Stimulated activated CD4-positive, alpha-beta T cell treated with anti-CD3 and anti-CD28 coated beads, Interleukin-2, amount 100 ng/mL, for 24 hours (primary cell): ENCODE data around the gene TRNP1.
"Not testable (repeated sequence)": the region's sequence is repeated elsewhere in the genome, so short reads cannot be mapped to it uniquely, and the experiment has no call there.

ENCODE experiments used
- DNase-seq, 2 donors: peaks; one replicate each; pipeline ENCODE4 v3.0.0-alpha.2; 2020

Gene TRNP1

GRCh38 chr1:26993237-26994019 is at the start of gene TRNP1:
Gene TRNP1, plus strand, starts transcription at chr1:26993692. Its CDS starts 95 bp downstream, at chr1:26993787.
- peak; percentile 76 to 80 for DNase-seq

DNA sequence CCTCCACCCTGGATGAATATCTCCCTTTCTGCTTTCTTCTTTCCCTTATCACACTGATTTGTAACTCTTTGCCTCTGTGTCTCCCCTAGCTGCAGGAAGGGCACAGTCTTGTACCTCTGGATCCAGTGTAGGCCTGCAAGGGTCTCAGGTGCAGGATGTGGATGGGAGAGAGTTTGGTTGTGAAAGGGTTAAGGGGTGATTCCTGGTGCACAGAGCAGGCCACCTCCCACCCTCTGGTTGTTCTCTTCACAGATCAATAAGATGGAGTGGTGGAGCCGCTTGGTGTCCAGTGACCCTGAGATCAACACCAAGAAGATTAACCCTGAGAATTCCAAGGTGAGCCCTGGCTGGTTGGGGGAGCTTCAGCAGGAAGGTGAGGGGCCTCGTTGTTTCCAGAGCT is 48.4 kb upstream of the TRNP1 start:
- DNase-seq = no peak

- DNase-seq = no peak
Observed at GRCh38 chr1:26945728-26946127, 47.8 kb upstream of the TRNP1 start.

GRCh38 chr1:26946270-26946669 is 47.2 kb upstream of the TRNP1 start:
- DNase-seq = no peak

DNA sequence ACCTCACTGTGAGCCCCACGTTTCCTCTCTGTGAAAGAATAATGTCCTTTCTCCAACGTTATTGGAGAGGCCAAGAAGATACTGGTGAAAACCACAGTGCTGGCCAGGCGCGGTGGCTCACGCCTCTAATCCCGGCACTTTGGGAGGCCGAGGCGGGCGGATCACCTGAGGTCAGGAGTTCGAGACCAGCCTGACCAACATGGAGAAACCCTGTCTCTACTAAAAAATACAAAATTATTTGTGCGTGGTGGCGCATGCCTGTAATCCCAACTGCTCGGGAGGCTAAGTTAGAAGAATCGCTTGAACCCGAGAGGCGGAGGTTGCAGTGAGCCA is 44.8 kb upstream of the TRNP1 start:
- DNase-seq = not testable (repeated sequence)

DNA sequence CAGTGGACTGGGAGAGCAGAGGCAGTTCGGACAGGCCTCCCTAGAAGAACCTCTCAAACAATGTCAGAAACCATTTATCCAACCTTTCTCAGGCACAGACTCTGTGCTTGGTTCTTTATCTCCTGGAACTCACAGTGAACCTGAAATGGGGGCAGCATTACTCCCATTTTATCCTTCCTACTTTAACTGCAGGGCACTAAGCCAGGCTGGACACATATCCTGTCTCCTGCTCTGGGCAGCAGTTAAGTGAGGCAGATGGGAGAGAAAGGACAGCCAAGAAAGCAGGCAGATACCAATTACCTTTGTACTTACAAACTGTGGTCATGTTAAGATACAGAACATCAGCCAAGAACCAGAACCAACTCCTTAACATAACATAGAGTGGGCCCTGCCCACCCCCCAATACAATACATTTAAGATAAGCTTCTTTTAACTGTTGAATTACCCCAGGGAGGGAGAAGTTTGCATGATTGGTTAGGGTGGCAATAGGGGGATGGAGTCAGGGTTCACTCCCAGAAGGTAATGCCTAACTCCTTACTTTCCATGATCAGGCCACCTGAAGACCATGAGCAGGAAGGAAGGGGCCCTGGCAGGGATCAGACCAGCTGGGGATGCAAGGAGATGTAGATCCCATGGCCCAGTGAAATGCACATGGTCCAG is 44.1 kb upstream of the TRNP1 start:
- no peak for DNase-seq

GRCh38 chr1:26949926-26950319 is 43.6 kb upstream of the TRNP1 start:
- DNase-seq = no peak

GRCh38 chr1:26950602-26951001 is 42.9 kb upstream of the TRNP1 start:
- DNase-seq = no peak

DNA sequence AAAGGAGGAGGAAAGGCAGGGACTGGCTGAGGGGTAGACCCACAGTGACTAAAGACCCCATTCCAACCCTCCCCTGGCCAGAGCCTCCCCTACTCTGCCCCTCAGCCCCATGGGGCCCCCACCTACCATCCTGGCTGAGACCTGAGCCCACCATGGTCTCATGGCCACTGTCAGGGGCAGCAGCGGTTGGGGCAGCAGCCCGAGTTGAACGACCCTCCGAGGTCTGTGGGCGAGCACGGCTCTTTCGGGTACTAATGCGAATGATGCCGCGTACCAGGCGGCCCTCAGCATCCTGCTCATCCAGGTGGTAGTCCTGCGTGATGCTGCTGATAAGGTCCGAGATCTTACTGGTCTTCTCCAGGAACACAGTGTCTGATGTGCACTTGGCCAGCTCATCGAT is 42.3 kb upstream of the TRNP1 start:
- DNase-seq = no peak

- no peak for DNase-seq
Observed at GRCh38 chr1:26951821-26952497, 41.5 kb upstream of the TRNP1 start.

GRCh38 chr1:26953374-26953773 is 40.1 kb upstream of the TRNP1 start:
- DNase-seq = no peak

DNA sequence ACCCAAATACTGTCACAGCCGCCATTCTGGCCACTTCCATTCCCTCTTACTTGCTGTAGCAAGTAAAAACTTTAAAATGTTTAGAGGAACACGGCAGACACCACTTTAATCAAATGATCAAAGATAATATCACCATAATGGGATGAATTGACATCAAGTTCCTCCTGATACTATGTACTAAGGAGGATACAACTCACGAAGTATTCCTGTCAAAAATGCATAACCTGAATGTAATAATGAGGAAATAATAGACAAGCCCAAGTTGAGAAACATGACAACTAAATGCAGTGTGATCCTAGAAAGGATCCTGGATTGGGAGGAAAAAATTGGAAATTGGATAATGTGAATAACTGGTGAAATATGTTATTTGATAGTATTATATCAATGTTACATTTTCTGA is 37.2 kb upstream of the TRNP1 start:
- DNase-seq = no peak

DNA sequence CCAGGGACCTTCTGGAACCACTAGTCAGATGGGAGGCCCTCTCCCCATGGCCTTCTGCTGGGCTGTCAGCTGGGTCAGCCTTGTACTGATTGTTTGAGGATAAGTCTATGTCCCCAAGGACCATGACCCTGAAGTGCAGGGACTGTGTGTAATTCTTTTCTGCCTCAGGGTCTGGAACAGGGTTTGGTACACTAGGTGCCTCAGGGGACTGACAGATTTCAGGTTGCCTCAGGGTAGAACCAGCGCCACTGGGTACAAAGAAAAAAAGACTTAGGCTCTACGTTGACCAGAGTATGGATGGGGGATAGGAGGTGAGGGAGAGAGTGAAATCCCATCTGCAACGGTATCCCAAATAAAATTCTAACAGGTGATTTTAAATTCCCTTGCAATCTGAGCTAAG is 36.2 kb upstream of the TRNP1 start:
- no peak for DNase-seq

DNA sequence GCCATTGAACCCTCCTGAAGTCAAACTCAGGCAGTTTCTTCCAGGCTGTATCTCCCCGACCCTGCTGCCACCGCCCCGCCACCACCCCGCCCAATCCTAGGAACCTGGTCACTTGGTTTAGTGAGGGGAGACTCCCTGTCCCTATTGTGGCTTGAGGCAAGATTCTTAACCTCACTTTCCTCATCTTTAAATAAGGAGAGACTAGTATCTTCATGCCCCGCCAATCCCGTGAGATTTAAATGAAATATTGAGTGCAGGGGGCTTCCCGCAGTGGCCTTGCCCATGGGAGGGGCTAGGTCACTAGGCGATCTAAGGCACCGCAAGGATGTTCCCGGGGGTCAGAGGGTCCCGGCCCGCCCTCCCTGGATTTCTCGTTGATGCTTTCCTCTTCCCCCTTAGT is 34.2 kb upstream of the TRNP1 start:
- DNase-seq = no peak

DNA sequence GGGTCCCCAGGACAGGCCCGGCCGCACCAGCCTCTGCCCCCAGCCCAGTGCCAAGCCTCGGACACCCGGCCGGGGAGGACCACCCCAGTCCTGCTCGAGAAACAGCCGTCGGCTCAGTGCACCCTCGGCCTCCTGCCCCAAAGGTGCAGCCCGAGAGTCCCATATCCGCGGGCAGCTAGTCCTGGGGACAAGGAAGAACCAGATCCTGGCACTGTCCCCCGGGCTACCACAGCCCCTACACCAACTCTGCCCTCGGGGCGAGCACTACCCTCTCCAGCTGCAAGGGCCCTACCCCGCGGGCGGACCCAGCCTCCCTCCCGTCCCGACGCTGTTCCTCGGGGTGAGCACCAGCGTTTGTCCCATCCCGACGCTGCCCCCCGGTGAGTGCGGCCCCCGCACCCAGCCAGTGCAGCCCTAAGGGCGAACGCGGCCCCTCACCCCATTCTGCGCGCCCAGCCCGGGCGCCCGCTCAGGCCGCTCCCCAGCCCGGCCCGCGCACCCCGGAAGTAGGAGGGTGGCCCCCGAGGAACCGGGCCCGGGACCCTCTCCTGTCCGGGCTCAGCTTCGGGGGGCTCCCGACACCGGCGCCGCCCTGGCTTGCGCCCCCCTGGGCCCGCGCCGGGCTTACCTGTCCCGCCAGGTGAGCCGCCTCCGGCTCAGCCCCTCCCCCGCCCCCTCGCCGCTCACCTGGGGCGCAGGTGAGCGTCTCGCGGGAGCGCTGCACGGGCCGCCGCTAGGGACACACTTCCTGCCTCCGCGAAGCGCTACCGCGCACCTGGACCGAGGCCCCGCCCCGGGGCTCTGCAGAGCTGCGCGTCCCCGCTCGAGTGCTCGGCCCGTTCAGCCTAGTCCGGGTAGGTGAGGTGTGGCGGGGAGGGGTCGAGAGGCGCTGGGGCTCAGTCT is 33.5 kb upstream of the TRNP1 start, which contains the start of gene KDF1:
Gene KDF1, minus strand, starts transcription at position 747 of the 903 bp plus-strand sequence. CDS start 8,088 bp downstream, outside the sequence.
- DNase-seq = peak; percentile 37 to 39

GRCh38 chr1:26960625-26960966 is 32.9 kb upstream of the TRNP1 start:
- no peak for DNase-seq

- DNase-seq = no peak
Observed at GRCh38 chr1:26961826-26962225, 31.7 kb upstream of the TRNP1 start.

DNA sequence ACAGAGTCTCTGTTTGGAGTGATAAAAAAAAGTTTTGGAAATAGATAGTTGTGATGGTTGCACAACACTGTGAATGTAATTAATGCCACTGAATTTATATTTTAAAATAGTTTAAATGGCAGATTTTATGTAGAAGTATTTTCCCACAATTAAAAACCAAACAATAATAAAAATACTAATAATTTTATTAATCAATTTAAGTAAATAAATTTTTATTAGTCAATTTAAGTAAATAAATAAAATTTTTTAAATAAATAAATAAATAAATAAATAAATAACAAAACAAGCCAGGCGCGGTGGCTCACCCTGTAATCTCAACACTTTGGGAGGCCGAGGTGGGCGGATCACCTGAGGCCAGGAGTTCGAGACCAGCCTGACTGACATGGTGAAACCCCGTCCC is 28.3 kb upstream of the TRNP1 start:
- DNase-seq = no peak

DNA sequence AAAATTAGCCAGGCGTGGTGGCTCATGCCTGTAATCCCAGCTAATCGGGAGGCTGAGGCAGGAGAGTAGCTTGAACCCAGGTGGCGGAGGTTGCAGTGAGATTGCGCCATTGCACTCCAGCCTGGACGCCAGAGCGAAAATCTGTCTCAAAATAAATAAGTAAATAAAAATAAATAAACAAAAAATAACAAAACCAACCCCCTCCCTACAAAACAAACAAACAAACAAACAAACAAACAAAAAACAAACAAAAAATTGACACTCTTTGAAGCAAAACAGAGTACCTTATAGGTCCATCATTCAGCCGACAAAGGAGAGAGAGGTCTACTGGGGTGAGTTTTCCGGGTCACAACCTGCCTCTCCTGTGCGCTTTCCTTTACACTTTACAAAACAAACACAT is 27.9 kb upstream of the TRNP1 start:
- no peak for DNase-seq

DNA sequence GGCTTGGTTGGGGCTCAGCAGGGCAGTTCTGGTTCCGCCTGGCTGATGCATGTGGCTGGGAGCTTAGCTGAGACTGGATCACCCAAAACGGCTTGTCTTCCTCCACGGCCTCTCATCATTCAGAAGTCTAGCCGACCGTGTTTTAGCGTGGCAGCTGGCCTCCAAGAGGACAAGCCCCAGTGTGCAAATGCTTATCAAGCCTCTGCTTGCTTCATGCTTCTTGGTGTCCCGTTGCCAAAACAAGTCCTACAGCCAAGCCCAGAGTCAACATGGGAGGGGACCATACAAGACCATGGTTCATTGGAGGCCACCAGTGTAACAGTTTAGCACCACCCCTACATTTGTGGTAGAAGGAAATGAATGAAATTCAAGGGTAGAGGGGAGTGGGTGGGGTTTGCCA is 22.7 kb upstream of the TRNP1 start:
- no peak for DNase-seq

DNA sequence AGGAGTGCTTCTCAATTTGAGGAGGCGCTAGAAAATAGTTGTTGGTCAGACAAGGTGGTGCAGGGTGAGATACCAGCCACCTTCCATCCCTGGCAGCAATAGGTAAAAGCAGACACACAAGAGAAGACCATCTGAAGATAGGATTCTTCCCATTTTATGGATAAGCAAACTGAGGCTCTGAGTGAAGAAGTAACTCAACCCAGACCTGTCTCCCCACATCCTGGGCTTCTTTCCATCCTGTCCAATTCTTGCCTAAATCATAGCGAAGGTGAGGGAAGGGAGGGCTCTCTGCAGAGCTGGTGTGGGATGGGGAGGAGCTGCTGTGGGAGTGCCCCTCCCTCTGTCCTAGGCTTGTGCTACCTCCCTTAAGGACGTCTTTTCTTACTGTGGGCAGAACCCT is 21.9 kb upstream of the TRNP1 start:
- no peak for DNase-seq

DNA sequence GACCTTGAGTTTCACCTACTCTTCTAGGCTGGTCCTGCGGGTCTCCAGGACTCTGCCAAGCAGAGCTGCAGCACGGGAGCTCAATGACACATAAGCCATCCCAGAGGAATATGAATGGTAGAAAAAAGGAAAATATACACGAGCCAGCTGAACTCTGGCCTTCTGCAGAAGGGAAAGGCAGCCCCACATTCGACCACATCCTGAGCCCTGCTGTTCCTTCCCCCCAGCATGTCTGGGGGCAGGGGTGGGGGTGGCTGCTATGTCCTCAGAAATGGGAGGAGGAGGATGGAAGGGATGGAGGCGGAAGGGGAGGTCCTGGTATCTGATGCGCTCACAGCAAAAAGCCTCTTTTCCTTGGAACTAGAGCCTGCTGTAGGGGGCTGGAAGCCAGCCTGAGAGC is 21.1 kb upstream of the TRNP1 start:
- no peak for DNase-seq

GRCh38 chr1:26972821-26973220 is 20.7 kb upstream of the TRNP1 start:
- no peak for DNase-seq
